ENCODE results near the gene CLSTN1. TPM values are rescaled to one million over a fixed set of nuclear protein-coding genes. Genes with fewer than 3 reads are reported as not detected.

CLSTN1 gene
- total RNA-seq, 1 donor from 2014 or later: 71.0 TPM

- DNase-seq: no peak
- H3K27me3 ChIP-seq: no peaks in the 10 kb centered on the region
- ATAC-seq: no peak
- H3K36me3 ChIP-seq: no peaks in the 10 kb centered on the region
- H3K9me3 ChIP-seq: no peaks in the 10 kb centered on the region
- peaks cover 25% of the 10 kb centered on the region for H3K4me1 ChIP-seq
- no peak for TF ChIP-seq CTCF (IDR thresholded peaks at IDR 0.05)
- no peak overlapping the region for H3K27ac ChIP-seq
- intact Hi-C loops (cut with DNase I): no loop called here
- H3K4me3 ChIP-seq: peak overlapping the region; percentile 79
Observed at GRCh38 chr1:9822490-9822889, 1.3 kb downstream of the CLSTN1 start.

- Histone ChIP-seq H3K27me3 (no peaks in the 10 kb centered on the region), H3K4me3 (no peak overlapping the region), H3K36me3 (no peaks in the 10 kb centered on the region), H3K9me3 (no peaks in the 10 kb centered on the region), H3K4me1 (peaks cover 25% of the 10 kb centered on the region), H3K27ac (no peak overlapping the region)
- no peak for TF ChIP-seq CTCF (IDR thresholded peaks at IDR 0.05)
- DNase-seq (no peak), ATAC-seq (no peak)
- intact Hi-C loops (cut with DNase I): no loop called here
Observed at GRCh38 chr1:9821710-9822109, 2.1 kb downstream of the CLSTN1 start.

- no peaks in the 10 kb centered on the region for H3K36me3 ChIP-seq
- no peak overlapping the region for H3K4me3 ChIP-seq
- H3K27me3 ChIP-seq: no peaks in the 10 kb centered on the region
- H3K4me1 ChIP-seq: peaks cover 23% of the 10 kb centered on the region
- ATAC-seq: no peak
- intact Hi-C loops (cut with DNase I): no loop called here
- no peak overlapping the region for H3K27ac ChIP-seq
- no peaks in the 10 kb centered on the region for H3K9me3 ChIP-seq
- no peak for DNase-seq
- no peak for TF ChIP-seq CTCF (IDR thresholded peaks at IDR 0.05)
Observed at GRCh38 chr1:9820521-9820920, 3.2 kb downstream of the CLSTN1 start.

- no peaks in the 10 kb centered on the region for H3K9me3 ChIP-seq
- no peak overlapping the region for H3K27ac ChIP-seq
- H3K4me3 ChIP-seq: no peak overlapping the region
- H3K36me3 ChIP-seq: no peaks in the 10 kb centered on the region
- no peak for TF ChIP-seq CTCF (IDR thresholded peaks at IDR 0.05)
- intact Hi-C loops (cut with DNase I): loop anchor here (10.0 kb wide), 1 partner anchor 1367 kb away; the partner anchor contains the start of gene ANGPTL7
- H3K4me1 ChIP-seq: peaks cover 8% of the 10 kb centered on the region
- ATAC-seq (no peak), DNase-seq (no peak)
- H3K27me3 ChIP-seq: no peaks in the 10 kb centered on the region
Observed at GRCh38 chr1:9817734-9818133, 6.0 kb downstream of the CLSTN1 start.

- no peak for ATAC-seq
- no peaks in the 10 kb centered on the region for H3K9me3 ChIP-seq
- H3K27ac ChIP-seq: no peak overlapping the region
- no peaks in the 10 kb centered on the region for H3K36me3 ChIP-seq
- peaks cover 3% of the 10 kb centered on the region for H3K4me1 ChIP-seq
- intact Hi-C loops (cut with DNase I): loop anchor here (10.0 kb wide), 1 partner anchor 1369 kb away; the partner anchor contains the start of gene ANGPTL7
- no peak for DNase-seq
- no peak for TF ChIP-seq CTCF (IDR thresholded peaks at IDR 0.05)
- H3K27me3 ChIP-seq: no peaks in the 10 kb centered on the region
- no peak overlapping the region for H3K4me3 ChIP-seq
Observed at GRCh38 chr1:9816199-9816598, 7.6 kb downstream of the CLSTN1 start.

- Histone ChIP-seq H3K36me3 (no peaks in the 10 kb centered on the region), H3K27me3 (no peaks in the 10 kb centered on the region), H3K27ac (no peak overlapping the region), H3K9me3 (no peaks in the 10 kb centered on the region), H3K4me3 (no peak overlapping the region), H3K4me1 (peaks cover 3% of the 10 kb centered on the region)
- DNase-seq (no peak), ATAC-seq (no peak)
- TF ChIP-seq CTCF (IDR thresholded peaks at IDR 0.05): no peak
- intact Hi-C loops (cut with DNase I): loop anchor here (10.0 kb wide), 1 partner anchor 1370 kb away; the partner anchor contains the start of gene ANGPTL7
Observed at GRCh38 chr1:9815150-9815549, 8.6 kb downstream of the CLSTN1 start.
